ENCODE measurements around the gene NRDC.
A peak's percentile ranks its signal among the peaks of the same experiment; 100 is the strongest.
"Not testable (repeated sequence)": the region's sequence is repeated elsewhere in the genome, so short reads cannot be mapped to it uniquely, and the experiment has no call there.

Gene NRDC

GRCh38 chr1:51878616-51879336 lies at the start of gene NRDC:
Gene NRDC, minus strand, starts transcription at chr1:51878727. Its CDS starts 112 bp downstream, at chr1:51878615.
- peak; percentile 98 for DNase-seq

- no peak for DNase-seq
Measured at GRCh38 chr1:51927029-51927428, 48.5 kb upstream of the NRDC start.

- DNase-seq, result no peak
Measured at GRCh38 chr1:51926171-51926812, 47.8 kb upstream of the NRDC start.

- peak; percentile 15 for DNase-seq
Measured at GRCh38 chr1:51924455-51924854, 45.9 kb upstream of the NRDC start.

GRCh38 chr1:51922040-51922439 lies 43.5 kb upstream of the NRDC start:
- DNase-seq, result no peak

- DNase-seq, result no peak
Measured at GRCh38 chr1:51920130-51920529, 41.6 kb upstream of the NRDC start.

- no peak for DNase-seq
Measured at GRCh38 chr1:51919684-51920083, 41.2 kb upstream of the NRDC start.

GRCh38 chr1:51916587-51917405 lies 38.3 kb upstream of the NRDC start:
- DNase-seq, result no peak

GRCh38 chr1:51915951-51916350 lies 37.4 kb upstream of the NRDC start:
- no peak for DNase-seq

GRCh38 chr1:51912881-51913280 lies 34.4 kb upstream of the NRDC start:
- no peak for DNase-seq

GRCh38 chr1:51910221-51911000 lies 31.9 kb upstream of the NRDC start:
- DNase-seq, result no peak

GRCh38 chr1:51908499-51908898 lies 30.0 kb upstream of the NRDC start:
- DNase-seq, result no peak

- no peak for DNase-seq
Measured at GRCh38 chr1:51907079-51907702, 28.7 kb upstream of the NRDC start.

- DNase-seq, result no peak
Measured at GRCh38 chr1:51906306-51907078, 28.0 kb upstream of the NRDC start.

GRCh38 chr1:51902456-51902855 lies 23.9 kb upstream of the NRDC start:
- DNase-seq, result no peak

GRCh38 chr1:51901151-51901550 lies 22.6 kb upstream of the NRDC start:
- DNase-seq, result no peak

GRCh38 chr1:51899022-51899421 lies 20.5 kb upstream of the NRDC start:
- DNase-seq, result no peak

- no peak for DNase-seq
Measured at GRCh38 chr1:51898090-51898734, 19.7 kb upstream of the NRDC start.

GRCh38 chr1:51897699-51898031 lies 19.1 kb upstream of the NRDC start:
- DNase-seq, result no peak

GRCh38 chr1:51894748-51895147 lies 16.2 kb upstream of the NRDC start:
- not testable (repeated sequence) for DNase-seq

- no peak for DNase-seq
Measured at GRCh38 chr1:51878308-51878615, 265 bp downstream of the NRDC start.

Data from stimulated activated CD4-positive, alpha-beta T cell treated with anti-CD3 and anti-CD28 coated beads, Interleukin-4, amount 100 ng/mL, for 1 hour (primary cell).